ENCODE measurements around the gene PSMD1.

GRCh38 chr2:231063347-231063746 lies 6.7 kb downstream of the PSMD1 start:
- TF ChIP-seq CTCF (IDR thresholded peaks at IDR 0.05; ENCODE audit: insufficient read depth, low read length, poor library complexity, severe bottlenecking) (no peak), EZH2phosphoT487 (conservative IDR thresholded peaks at IDR 0.05; ENCODE audit: low read length) (no peak)
